NCI-H2029 treated with DMSO at 0.1 percent for 48 hours (cell line): Measurements from ENCODE around the gene AHCYL1.

Experiments
- DNase-seq: peaks from one replicate; lab custom pipeline; 2025; lab: John Stamatoyannopoulos, UW

The AHCYL1 gene

DNA sequence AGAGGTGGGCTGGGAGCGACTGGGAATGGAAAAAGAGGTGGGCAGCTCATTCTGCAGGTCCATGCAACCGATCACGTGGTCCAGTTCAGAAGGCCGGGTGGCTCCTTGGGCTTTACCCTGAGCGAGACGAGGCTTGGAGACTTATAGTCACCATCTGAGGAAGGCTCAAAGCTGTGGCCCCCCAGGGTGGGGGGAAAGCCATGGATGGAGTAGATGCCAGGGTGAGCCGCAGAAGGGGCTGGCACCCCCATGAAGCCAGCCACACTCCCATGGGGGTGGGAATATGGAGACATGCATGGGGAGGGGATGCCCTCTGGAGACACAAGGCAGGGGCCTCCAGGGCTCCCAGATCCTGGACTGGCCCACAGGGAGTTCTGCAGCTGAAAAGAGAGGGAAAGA is 76.1 kb downstream of the AHCYL1 start:
- no peak for DNase-seq

DNA sequence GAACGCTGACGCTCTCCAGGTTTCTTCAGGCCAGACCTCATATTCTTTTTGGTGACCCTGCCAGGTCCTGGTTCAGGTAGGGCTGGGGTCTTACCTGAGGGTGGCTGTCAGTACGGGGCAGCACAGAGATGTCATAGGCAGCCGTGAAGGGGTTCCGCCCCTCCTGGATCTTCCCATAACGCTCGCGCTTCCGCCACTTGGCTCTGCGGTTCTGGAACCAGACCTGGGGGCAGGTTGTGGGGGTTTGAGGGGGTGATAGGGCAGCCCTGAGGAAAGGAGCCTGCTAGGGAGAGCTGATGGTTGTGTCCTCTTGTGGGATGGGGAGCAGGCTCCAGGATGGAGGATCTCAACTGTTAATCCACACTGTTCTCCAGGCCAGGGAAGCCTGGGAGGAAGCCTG is 76.8 kb downstream of the AHCYL1 start:
- DNase-seq = no peak

GRCh38 chr1:110062612-110063011 is 78.0 kb downstream of the AHCYL1 start:
- DNase-seq = no peak

DNA sequence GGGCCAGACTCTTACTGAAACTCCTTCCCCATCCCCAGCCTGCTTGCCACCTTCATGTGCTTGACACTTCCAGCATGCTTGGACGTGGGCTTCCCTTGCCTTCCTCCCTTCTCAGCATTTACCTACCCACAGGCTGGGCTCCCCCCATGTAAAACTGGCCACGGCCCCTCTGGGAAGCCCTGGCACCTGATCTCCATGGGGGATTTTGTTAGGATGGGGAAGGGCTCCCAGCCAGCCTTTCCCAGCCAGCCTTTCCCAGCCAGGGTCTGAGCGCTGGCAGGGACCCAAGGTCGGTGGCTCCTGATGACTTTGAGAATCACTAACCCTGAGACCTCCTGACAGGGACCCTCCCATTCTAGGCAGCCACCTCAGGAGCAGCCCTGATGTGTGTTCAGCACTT is 79.2 kb downstream of the AHCYL1 start:
- no peak for DNase-seq

DNA sequence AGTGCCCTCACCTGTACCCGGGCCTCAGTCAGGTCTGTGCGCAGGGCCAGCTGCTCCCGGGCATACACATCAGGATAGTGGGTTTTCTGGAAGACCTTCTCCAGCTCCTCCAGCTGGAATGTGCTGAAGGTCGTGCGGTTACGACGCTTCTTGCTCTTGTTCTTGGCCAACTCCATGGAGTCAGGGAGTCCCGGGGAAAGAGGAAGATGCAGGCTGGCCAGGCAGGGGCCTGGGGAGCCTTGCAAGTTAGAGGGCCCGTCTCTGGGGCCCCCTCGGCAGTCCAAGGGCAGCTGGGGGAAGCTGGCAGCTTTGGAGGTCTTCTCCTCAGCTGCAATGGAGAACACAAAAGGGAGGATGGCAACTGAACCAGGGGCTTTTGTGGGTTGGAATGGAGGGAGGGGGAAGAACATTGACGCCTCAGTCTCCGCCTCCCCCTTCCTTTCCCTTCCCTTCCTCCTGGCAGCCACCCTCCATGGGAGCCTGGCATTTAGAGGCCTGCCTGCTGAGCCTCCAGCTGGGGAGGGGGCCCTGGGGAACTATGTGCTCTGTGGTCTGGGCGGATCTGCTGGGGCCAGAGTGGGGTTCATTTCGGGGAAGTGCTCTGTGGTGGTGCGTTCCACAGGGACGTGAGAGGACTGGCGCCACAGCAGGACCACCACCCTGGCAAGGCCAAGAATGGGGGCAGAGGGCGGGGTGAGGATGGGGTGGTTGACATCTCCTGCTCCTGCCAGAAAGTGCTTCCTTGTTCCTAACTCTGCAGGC is 80.2 kb downstream of the AHCYL1 start:
- no peak for DNase-seq

DNA sequence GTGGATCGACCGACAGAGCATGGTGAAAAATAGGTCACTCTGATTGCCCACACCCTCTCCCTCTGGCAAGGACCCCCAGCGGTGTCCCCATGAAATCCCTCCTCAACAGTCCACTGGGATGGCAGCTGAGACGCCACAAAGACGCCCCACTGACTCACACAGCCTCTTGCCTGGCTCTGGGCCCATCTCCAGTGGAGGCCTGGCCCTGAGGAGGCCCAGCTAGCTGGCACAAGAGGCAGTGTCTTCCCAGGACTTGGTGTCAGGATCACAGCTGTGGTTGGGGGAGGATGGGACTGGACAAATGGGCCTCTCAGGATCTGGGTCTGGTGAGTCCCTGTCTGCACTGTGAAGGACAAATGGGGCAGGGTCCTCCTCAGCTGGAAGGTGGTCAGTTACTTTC is 81.3 kb downstream of the AHCYL1 start:
- no peak for DNase-seq

- no peak for DNase-seq
These were observed 82.9 kb downstream of the AHCYL1 start for GRCh38 chr1:110067479-110067892.

GRCh38 chr1:110067893-110068645 is 83.5 kb downstream of the AHCYL1 start:
- DNase-seq = no peak

DNA sequence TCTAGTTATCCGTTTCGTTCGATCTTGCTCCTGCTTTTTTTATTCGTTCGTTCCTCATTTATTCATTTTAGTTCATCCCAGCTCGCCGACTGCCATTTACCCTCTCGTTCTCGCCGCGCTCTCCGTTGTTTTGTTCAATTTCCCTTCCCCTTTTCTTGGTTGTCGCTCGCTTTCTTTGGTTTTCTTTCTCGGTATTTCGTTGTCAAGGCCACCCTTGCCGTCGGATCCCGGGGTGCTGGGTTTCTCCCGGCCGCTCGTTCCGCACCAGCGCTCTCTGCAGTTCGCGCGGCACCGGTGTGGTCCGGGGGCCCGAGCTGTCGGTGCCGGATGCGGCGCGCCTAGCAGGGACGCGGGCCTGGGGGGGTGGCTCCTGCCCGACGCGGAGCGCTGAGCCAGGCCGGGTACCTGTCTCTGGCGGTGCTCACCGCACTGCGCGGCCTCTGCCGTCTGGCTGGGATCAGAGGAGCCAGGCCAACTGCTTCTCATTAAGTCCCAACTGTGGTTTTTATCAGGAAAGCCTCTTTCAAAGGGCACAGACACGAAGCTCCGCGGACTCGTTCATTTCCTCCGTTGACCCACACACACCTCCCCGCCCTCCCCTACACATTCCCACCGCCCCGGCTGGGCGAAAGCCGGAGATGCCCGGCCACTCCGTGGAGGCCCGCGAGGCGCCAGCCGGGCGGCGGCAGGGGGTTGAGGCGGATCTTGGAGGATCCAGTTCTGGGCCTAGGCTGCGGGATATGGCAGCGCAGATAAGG is 84.3 kb downstream of the AHCYL1 start:
- DNase-seq = no peak

- no peak for DNase-seq
These were observed 85.1 kb downstream of the AHCYL1 start for GRCh38 chr1:110069404-110070281.

DNA sequence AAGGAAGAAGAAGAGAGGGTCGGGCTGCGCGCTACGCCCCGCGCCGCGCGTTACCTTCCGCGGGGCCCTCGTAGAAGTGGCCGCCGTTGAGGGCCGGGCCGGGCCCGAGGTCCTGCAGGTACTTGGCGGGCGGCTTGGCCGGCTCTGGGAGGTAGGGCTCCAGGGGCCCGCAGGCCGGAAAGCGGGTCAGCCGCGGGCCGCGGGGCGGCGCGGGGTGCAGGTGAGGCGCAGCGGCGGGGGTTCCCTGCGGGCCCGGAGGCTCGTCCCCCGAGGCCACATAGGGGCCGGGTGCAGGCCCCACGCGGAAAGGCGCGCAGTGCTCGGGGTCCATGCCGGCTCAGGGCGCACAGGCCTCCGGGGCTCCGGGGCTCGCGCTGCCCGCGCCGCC is 85.7 kb downstream of the AHCYL1 start:
- no peak for DNase-seq

DNA sequence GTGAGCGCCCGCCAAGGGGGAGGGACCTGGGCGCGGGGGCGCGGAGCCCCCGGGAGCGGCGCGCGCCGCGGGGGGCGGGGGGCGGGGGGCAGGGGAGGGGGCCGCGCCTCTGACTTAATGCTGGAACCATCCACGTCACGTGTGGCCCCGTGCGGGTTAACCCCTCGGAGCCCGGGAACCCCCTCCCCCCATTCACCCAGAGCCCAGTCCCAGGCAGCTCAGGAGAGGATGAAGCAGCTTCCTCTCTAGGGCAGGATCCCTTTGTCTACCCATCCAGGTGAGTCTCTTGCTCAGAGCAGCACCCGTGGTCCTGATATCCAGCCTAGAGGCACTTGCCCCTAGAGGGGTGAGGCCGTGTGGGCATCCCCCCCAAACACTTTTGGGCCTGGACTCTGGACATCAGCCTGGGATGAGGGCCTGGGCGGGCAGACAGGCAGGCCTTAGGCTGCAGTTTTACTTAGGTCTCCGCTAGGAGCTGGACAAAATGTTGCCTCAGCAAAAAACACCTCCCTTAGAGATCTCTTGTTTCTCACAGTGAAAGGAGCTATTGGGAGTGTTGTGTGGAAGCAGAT is 86.2 kb downstream of the AHCYL1 start, which contains the start of gene ALX3:
ALX3 (minus strand) TSS at position 2 of the 572 bp plus-strand sequence. CDS start 60 bp downstream, outside the sequence.
- no peak for DNase-seq
